ENCODE measurements around the gene NPY2R.

DNA sequence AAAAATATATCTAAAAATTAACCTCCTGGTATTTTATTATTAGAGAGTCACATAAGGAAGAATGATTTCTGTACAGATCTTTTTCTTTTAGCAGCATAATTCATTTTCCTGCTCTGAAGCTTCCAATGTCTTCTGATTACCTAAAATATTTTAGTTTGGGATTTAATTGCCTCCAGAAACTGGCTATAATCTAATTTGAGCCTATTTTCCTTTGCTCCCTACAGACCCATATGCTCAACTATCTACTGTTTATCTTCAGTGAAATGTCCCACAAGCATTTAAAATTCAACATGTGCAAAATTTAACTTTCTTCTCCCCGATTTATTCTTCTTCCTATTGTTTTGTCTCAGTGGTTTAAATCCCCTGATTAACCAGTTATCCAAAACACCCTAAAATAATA, 29.1 kb downstream of the NPY2R start:
- TF ChIP-seq CTCF (IDR thresholded peaks at IDR 0.05; ENCODE audit: low read depth, low read length, missing input control) (no peak), YY1 (IDR thresholded peaks at IDR 0.05) (no peak), JUND (IDR thresholded peaks at IDR 0.05) (no peak), RXRA (IDR thresholded peaks at IDR 0.05) (no peak)
- TF ChIP-seq, protein P1, sequence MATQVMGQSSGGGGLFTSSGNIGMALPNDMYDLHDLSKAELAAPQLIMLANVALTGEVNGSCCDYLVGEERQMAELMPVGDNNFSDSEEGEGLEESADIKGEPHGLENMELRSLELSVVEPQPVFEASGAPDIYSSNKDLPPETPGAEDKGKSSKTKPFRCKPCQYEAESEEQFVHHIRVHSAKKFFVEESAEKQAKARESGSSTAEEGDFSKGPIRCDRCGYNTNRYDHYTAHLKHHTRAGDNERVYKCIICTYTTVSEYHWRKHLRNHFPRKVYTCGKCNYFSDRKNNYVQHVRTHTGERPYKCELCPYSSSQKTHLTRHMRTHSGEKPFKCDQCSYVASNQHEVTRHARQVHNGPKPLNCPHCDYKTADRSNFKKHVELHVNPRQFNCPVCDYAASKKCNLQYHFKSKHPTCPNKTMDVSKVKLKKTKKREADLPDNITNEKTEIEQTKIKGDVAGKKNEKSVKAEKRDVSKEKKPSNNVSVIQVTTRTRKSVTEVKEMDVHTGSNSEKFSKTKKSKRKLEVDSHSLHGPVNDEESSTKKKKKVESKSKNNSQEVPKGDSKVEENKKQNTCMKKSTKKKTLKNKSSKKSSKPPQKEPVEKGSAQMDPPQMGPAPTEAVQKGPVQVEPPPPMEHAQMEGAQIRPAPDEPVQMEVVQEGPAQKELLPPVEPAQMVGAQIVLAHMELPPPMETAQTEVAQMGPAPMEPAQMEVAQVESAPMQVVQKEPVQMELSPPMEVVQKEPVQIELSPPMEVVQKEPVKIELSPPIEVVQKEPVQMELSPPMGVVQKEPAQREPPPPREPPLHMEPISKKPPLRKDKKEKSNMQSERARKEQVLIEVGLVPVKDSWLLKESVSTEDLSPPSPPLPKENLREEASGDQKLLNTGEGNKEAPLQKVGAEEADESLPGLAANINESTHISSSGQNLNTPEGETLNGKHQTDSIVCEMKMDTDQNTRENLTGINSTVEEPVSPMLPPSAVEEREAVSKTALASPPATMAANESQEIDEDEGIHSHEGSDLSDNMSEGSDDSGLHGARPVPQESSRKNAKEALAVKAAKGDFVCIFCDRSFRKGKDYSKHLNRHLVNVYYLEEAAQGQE (IDR thresholded peaks at IDR 0.05), result no peak

Measured in liver (tissue), 3 donors.